ENCODE data around the gene CACNG6. TPM values are rescaled to one million over a fixed set of nuclear protein-coding genes. Genes with fewer than 3 reads are reported as not detected.

Gene CACNG6
- total and polyA plus RNA-seq, 8 donors = not detected

DNA sequence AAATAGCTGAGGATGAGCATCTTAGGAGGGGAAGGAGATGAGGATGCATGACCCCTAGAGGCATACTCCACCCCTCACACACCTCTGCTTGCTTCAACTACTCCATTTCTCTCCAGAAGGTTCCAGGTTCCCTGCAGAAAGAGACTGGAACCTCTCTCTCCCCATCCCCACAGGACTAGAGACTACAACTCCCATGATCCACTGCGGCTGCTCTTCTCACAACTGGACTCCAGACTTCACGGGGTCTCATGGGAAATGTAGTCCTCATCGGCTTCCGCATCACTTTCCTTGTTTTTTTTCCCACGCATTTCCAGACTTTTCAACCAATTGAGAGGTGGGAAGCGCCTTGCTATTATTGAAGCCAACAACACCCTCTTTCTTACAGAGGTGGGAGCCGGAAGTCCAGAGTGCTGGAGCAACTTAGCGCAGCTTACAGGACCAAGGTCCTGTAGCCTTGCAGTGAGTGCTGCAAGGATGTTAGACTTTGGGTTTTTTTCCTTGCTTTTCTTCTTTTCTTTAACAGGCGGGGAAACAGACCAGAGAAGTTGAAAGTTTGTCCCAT is 13.9 kb upstream of the CACNG6 start:
- peaks cover 0 to 4% (median 0%) of the 10 kb centered on the region in 3 donors for H3K4me1 ChIP-seq
- intact Hi-C loops (cut with DNase I) = no loop called here
- FAIRE-seq (no peak), ATAC-seq (peak; percentile 85 to 96 (median 93)), DNase-seq (peak in 4 of 6 donors; percentile 67 to 78 (median 70))
- H3K27ac ChIP-seq = no peak overlapping the region
- peaks cover 0 to 23% (median 3%) of the 10 kb centered on the region in 4 donors for H3K27me3 ChIP-seq
- H3K36me3 ChIP-seq = no peaks in the 10 kb centered on the region
- no peaks in the 10 kb centered on the region for H3K9me3 ChIP-seq
- 2 to 10% methylated on average over 9 of the region's 9 CpGs for WGBS, 2 donors
- peak overlapping the region in 1 of 4 donors; percentile 22 for H3K4me3 ChIP-seq
- TF ChIP-seq, protein P1, sequence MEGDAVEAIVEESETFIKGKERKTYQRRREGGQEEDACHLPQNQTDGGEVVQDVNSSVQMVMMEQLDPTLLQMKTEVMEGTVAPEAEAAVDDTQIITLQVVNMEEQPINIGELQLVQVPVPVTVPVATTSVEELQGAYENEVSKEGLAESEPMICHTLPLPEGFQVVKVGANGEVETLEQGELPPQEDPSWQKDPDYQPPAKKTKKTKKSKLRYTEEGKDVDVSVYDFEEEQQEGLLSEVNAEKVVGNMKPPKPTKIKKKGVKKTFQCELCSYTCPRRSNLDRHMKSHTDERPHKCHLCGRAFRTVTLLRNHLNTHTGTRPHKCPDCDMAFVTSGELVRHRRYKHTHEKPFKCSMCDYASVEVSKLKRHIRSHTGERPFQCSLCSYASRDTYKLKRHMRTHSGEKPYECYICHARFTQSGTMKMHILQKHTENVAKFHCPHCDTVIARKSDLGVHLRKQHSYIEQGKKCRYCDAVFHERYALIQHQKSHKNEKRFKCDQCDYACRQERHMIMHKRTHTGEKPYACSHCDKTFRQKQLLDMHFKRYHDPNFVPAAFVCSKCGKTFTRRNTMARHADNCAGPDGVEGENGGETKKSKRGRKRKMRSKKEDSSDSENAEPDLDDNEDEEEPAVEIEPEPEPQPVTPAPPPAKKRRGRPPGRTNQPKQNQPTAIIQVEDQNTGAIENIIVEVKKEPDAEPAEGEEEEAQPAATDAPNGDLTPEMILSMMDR (IDR thresholded peaks at IDR 0.05) = no peak

DNA sequence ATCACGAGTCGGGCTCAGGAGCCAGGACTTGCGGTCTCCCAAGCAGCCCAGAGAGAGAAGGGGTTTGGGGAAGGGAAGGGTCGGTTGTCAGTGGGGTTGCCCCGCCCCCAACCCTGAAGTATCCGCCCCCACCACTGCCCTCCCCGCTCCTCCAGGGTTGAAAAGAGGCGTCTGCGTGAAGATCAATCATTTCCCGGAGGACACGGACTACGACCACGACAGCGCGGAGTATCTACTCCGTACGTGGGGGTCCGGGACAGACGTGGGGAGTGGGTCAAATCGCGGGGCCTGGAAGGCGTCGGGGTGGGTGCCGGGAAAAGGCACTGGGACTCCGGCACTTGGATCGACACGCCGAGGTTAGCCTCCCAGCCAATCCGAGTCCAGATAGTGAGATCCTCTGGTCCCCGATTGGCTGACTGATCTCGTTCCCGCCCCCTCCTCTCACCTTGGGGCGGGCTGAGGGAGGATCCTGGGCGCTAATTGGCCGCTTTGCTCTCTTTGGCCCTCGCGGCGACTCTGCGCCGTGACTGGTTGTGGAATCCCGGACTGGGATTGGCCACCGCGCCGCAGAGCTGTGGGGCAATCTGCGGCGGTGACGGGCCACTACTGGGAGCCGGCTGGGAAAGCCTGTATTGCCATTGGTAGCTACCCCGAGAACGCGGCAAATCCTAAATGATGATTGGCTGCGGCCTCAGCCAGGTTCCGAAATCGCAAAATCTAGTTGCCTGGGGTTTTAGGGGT is 13.3 kb upstream of the CACNG6 start:
- ATAC-seq = peak in 3 of 4 donors; percentile 51 to 66 (median 63)
- intact Hi-C loops (cut with DNase I) = no loop called here
- FAIRE-seq = no peak
- H3K27me3 ChIP-seq = peaks cover 0 to 25% (median 3%) of the 10 kb centered on the region in 4 donors
- peak in 4 of 6 donors; percentile 21 to 46 (median 32) for DNase-seq
- H3K27ac ChIP-seq = no peak overlapping the region
- no peaks in the 10 kb centered on the region for H3K36me3 ChIP-seq
- TF ChIP-seq, protein P1 (IDR thresholded peaks at IDR 0.05) = no peak
- H3K4me1 ChIP-seq = peaks cover 0 to 4% (median 0%) of the 10 kb centered on the region in 3 donors
- no peaks in the 10 kb centered on the region for H3K9me3 ChIP-seq
- WGBS, 2 donors = 5 to 7% methylated on average over 54 of the region's 54 CpGs
- peak overlapping the region in 1 of 4 donors; percentile 22 for H3K4me3 ChIP-seq

DNA sequence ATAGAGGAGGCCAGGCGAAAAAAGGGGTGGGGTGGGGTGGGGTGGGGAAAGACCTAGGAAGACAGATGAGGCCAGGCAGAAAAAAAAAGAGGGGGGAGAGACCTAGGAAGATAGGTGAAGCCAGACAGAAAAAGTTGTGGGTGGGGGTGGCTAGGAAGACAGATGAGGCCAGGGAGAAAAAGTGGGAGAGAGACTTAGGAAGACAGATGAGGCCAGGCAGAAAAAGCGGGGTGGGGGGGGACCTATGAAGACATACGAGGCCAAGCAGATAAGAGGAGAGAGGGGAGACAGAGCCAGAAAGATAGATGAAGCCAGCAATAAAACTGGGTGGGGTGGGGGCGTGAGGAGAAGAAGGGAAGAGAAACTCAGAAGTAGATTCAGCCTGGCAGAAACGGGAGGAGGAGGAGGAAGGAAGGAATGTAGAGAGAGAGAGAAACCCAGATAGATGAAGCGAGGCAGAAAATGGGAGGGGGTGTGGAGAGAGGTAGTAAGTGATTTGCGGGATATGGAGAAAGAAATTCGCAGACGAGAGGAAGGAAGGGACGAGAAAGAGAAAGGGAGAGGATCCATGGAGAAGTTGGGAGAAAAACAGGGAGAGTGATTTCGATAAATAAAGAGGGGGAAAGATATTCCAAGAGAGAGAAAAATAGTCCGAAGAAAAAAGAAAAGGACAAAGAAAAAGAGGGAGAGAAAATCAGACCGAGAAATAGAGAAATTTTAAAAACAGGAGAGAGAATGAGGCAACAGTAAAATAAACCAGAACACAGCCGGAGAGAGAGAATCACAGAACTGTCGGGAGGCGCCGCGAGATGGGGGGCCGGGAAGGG is 12.2 kb upstream of the CACNG6 start:
- Histone ChIP-seq H3K4me3 (no peak overlapping the region), H3K9me3 (no peaks in the 10 kb centered on the region), H3K36me3 (no peaks in the 10 kb centered on the region), H3K27me3 (peaks cover 0 to 31% (median 3%) of the 10 kb centered on the region in 4 donors), H3K27ac (no peak overlapping the region), H3K4me1 (peaks cover 0 to 4% (median 0%) of the 10 kb centered on the region in 3 donors)
- intact Hi-C loops (cut with DNase I) = no loop called here
- 3% methylated on average over 19 of the region's 19 CpGs for WGBS, 2 donors
- TF ChIP-seq, protein P1 (IDR thresholded peaks at IDR 0.05) = no peak
- DNase-seq (no peak), FAIRE-seq (no peak), ATAC-seq (no peak)

DNA sequence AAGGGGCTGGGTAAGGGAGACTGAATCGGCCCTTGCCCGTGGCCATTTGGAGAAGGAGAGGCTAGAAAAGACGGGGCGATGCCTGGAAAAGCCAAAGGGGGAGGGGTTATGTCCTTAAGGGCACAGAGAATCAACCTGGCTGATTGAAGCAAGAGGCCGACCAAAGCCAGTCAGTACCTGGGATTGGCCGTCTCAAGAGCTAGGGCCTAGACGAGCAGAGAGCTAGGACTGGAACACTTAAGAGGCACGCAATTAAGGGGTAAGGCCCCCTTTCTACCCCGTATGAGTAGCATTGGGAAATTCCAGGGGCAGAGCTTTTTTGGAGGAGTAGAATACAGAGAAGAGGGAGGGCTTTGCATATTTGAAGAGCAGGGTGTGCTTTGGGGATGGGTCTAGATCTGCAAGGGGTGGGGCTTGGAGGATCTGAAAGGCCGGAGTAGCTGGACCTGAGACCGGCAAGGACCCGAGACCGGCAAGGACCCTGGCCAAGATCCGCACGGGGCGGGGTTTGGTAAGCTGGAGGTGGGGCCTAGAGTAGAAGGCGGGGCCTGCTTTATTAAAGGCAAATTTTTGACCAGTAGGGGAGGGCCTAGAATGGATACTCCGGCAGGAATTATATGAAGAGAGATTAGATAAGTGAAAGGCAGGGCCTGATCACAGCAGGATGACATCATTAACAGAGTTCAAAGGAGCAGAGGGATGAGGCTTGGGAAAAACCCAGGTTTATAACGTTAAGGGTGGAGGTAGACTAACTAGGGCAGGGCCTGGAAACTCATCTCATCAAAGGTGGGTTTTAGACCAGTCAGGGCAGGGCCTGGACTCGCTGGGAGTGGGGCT is 10.7 kb upstream of the CACNG6 start:
- ATAC-seq = peak in 2 of 4 donors; percentile 8 to 9
- TF ChIP-seq, protein P1 (IDR thresholded peaks at IDR 0.05) = no peak
- H3K27me3 ChIP-seq = peaks cover 0 to 31% (median 3%) of the 10 kb centered on the region in 4 donors
- H3K36me3 ChIP-seq = no peaks in the 10 kb centered on the region
- H3K9me3 ChIP-seq = no peaks in the 10 kb centered on the region
- H3K4me1 ChIP-seq = peaks cover 0 to 4% (median 0%) of the 10 kb centered on the region in 3 donors
- 23% methylated on average over 20 of the region's 20 CpGs for WGBS, 2 donors
- peak overlapping the region in 1 of 4 donors; percentile 14 for H3K4me3 ChIP-seq
- no peak overlapping the region for H3K27ac ChIP-seq
- intact Hi-C loops (cut with DNase I) = no loop called here
- no peak for DNase-seq
- FAIRE-seq = no peak

All from pancreas (tissue), 10 donors.